Osteocyte (in vitro differentiated cells): ENCODE data around the gene PTGR3. TPM values are rescaled to one million over a fixed set of nuclear protein-coding genes. Genes with fewer than 3 reads are reported as not detected.

Experiments
- DNase-seq: peaks from one replicate; pipeline ENCODE4 v3.0.0; 2021; ENCODE audit warnings: mixed read lengths; ENCODE audit not compliant: unreplicated experiment; ENCODE audit errors: extremely low spot score
- H3K27ac Mint-ChIP-seq: one replicate; pipeline ENCODE4 v1.8.0; 2021; ENCODE audit warnings: mild to moderate bottlenecking, mixed read lengths; ENCODE audit not compliant: unreplicated experiment
- H3K27me3 Mint-ChIP-seq: one replicate; pipeline ENCODE4 v1.8.0; 2021; ENCODE audit warnings: mixed read lengths; ENCODE audit not compliant: unreplicated experiment
- H3K36me3 Mint-ChIP-seq: one replicate; pipeline ENCODE4 v1.8.0; 2021; ENCODE audit warnings: mixed read lengths; ENCODE audit not compliant: unreplicated experiment
- H3K4me1 Mint-ChIP-seq: one replicate; pipeline ENCODE4 v1.8.0; 2021; ENCODE audit warnings: mixed read lengths; ENCODE audit not compliant: unreplicated experiment
- H3K4me3 Mint-ChIP-seq: one replicate; pipeline ENCODE4 v1.8.0; 2021; ENCODE audit warnings: mild to moderate bottlenecking, moderate library complexity, mixed read lengths; ENCODE audit not compliant: unreplicated experiment
- H3K9me3 Mint-ChIP-seq: one replicate; pipeline ENCODE4 v1.8.0; 2021; ENCODE audit warnings: mixed read lengths; ENCODE audit not compliant: unreplicated experiment
- CTCF ChIP-seq: fragments of 200-600 bp; sonication (generic); IDR thresholded peaks from 2 replicates; pipeline ENCODE4 v1.5.0; 2021; ENCODE audit warnings: antibody characterized with exemption, mild to moderate bottlenecking, moderate library complexity
- total RNA-seq: library from RNA; stranded (reverse); gene quantifications from 2 replicates; pipeline ENCODE4 v1.2.1, GENCODE V29; 2021

PTGR3 gene
- total RNA-seq, 1 donor from 2014 or later, result 17.7 TPM

GRCh38 chr18:75173738-75174137, 35.2 kb downstream of the PTGR3 start:
- no peaks in the 10 kb centered on the region for H3K36me3 Mint-ChIP-seq
- no peaks in the 10 kb centered on the region for H3K9me3 Mint-ChIP-seq
- DNase-seq, result no peak
- H3K4me1 Mint-ChIP-seq, result no peaks in the 10 kb centered on the region
- no peak overlapping the region for H3K27ac Mint-ChIP-seq
- no peak overlapping the region for H3K4me3 Mint-ChIP-seq
- no peak for TF ChIP-seq CTCF
- peaks cover 2% of the 10 kb centered on the region for H3K27me3 Mint-ChIP-seq

GRCh38 chr18:75173125-75173432, 35.9 kb downstream of the PTGR3 start:
- no peak overlapping the region for H3K27ac Mint-ChIP-seq
- H3K36me3 Mint-ChIP-seq, result no peaks in the 10 kb centered on the region
- no peaks in the 10 kb centered on the region for H3K9me3 Mint-ChIP-seq
- no peak for DNase-seq
- no peaks in the 10 kb centered on the region for H3K4me1 Mint-ChIP-seq
- H3K4me3 Mint-ChIP-seq, result no peak overlapping the region
- H3K27me3 Mint-ChIP-seq, result peaks cover 5% of the 10 kb centered on the region
- TF ChIP-seq CTCF, result no peak

GRCh38 chr18:75172299-75173124, 36.4 kb downstream of the PTGR3 start:
- Mint-ChIP-seq H3K36me3 (no peaks in the 10 kb centered on the region), H3K4me3 (no peak overlapping the region), H3K9me3 (no peaks in the 10 kb centered on the region), H3K27me3 (peaks cover 5% of the 10 kb centered on the region), H3K4me1 (no peaks in the 10 kb centered on the region), H3K27ac (no peak overlapping the region)
- TF ChIP-seq CTCF, result no peak
- peak; percentile 71 for DNase-seq

- no peak for TF ChIP-seq CTCF
- Mint-ChIP-seq H3K27me3 (peaks cover 9% of the 10 kb centered on the region), H3K4me3 (no peak overlapping the region), H3K27ac (no peak overlapping the region), H3K4me1 (no peaks in the 10 kb centered on the region), H3K36me3 (no peaks in the 10 kb centered on the region), H3K9me3 (no peaks in the 10 kb centered on the region)
- peak; percentile 57 for DNase-seq
These were observed 38.0 kb downstream of the PTGR3 start for GRCh38 chr18:75170916-75171315.

GRCh38 chr18:75170022-75170789, 38.7 kb downstream of the PTGR3 start:
- Mint-ChIP-seq H3K27ac (no peak overlapping the region), H3K36me3 (no peaks in the 10 kb centered on the region), H3K4me1 (no peaks in the 10 kb centered on the region), H3K27me3 (peaks cover 9% of the 10 kb centered on the region), H3K9me3 (no peaks in the 10 kb centered on the region), H3K4me3 (no peak overlapping the region)
- peak; percentile 76 for DNase-seq
- no peak for TF ChIP-seq CTCF
